ENCODE data around the gene ARHGAP6.

DNA sequence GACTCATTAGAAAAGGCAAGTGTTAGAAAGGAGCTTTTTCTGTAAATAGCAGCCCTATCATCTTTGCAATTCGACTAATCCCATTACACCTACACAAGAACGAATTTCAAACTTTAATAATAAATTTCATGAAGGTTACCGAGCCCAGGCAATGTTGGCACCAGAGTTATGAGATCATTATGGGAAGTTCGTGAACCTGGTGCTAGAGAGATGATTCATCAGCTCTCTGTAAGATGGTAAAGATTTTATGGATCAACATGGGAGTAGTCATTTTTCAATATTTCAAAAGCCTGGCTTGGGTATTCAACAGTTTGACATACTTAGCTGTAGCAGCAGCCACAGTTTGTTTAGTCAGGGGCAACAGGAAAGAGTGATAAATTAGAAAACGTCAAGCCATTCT lies 336.7 kb downstream of the ARHGAP6 start:
- no peak for TF ChIP-seq CTCF (IDR thresholded peaks at IDR 0.05)
- no peak for TF ChIP-seq POLR2A (IDR thresholded peaks at IDR 0.05)

Measured in lower leg skin (tissue), 3 donors.